OCI-M1 (cell line): ENCODE data around the gene SLC26A1.
A peak's percentile ranks its signal among the peaks of the same experiment; 100 is the strongest.

Experiments used
- DNase-seq: peaks from one replicate; lab custom pipeline; 2025; lab: John Stamatoyannopoulos, UW

SLC26A1 gene

GRCh38 chr4:1029529-1029928, 36.3 kb upstream of the SLC26A1 start:
- DNase-seq, result no peak

GRCh38 chr4:1028574-1029220, 35.5 kb upstream of the SLC26A1 start:
- DNase-seq, result no peak

GRCh38 chr4:1027915-1028238, 34.7 kb upstream of the SLC26A1 start:
- DNase-seq, result no peak

DNA sequence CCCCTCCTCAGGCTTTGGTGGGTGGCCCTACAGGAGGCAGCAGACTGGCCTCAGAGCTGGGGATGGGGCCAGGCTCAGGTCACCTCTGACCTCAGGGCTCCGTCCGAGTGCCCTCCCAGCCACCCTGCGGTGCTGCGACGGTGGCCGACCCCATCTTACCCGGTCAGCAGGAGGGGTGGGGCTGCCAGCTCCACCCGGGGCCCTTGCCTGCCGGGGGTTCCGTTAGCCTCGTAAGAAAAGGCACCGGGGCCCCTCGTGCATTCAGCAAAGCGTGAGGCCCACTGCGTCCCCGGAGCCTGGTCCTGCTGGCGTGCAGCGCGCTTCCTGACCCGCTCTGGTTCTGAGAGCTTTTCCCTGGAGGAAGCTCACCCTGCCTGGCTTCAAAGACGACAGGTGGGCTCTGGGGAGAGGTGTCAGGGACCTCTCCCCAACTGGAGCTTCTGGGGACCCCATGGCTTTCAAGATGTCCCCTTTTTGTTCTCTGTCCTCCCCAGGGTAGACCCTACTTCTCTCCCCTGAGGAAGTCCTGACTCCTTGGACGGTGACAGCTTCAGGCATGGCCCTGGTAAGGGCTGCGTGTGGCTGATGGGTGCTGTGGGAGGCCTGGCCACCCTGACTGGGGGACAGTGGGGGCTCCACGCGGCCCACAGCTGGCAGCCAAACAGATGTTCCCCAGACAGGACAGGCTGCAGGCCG, 34.2 kb upstream of the SLC26A1 start:
- no peak for DNase-seq

GRCh38 chr4:1026115-1026514, 32.9 kb upstream of the SLC26A1 start:
- peak; percentile 55 for DNase-seq

DNA sequence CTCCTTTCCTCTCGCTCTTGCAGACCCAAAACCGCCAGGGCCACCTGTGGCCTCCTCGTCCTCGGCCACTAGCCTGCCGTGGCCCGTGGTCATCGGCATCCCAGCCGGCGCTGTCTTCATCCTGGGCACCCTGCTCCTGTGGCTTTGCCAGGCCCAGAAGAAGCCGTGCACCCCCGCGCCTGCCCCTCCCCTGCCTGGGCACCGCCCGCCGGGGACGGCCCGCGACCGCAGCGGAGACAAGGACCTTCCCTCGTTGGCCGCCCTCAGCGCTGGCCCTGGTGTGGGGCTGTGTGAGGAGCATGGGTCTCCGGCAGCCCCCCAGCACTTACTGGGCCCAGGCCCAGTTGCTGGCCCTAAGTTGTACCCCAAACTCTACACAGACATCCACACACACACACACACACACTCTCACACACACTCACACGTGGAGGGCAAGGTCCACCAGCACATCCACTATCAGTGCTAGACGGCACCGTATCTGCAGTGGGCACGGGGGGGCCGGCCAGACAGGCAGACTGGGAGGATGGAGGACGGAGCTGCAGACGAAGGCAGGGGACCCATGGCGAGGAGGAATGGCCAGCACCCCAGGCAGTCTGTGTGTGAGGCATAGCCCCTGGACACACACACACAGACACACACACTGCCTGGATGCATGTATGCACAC, 31.8 kb upstream of the SLC26A1 start:
- DNase-seq, result no peak

- no peak for DNase-seq
Measured at GRCh38 chr4:1023895-1024740, 30.9 kb upstream of the SLC26A1 start.

DNA sequence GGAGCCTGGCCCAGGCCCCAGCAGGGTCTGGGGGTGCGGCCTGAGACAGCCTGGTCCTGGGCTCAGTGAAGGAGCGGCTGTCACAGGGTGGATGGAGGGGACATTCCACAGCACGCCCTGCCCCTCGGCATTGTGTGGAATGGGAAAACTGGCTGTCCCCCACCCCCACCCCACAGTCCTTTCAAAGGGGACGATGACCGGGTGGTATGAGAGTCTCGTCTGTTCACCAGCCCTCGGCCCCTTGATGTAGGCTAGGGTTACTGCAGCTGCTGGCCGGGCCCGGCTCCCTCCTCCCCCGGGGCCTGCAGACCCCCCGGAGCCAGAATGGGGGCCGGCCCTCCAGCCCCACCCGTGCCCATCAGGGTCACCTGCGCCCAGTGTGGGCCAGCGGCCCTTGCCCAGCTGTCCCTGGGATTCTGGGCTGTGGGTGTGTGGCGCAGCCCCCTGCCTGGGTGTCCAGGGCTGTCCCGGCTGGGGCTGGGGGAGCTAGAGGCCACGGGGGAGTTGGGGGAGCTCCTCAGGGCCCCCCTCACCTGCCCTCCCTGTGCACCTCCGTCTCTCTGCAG, 30.0 kb upstream of the SLC26A1 start:
- no peak for DNase-seq

GRCh38 chr4:1022739-1023066, 29.5 kb upstream of the SLC26A1 start:
- DNase-seq, result no peak

DNA sequence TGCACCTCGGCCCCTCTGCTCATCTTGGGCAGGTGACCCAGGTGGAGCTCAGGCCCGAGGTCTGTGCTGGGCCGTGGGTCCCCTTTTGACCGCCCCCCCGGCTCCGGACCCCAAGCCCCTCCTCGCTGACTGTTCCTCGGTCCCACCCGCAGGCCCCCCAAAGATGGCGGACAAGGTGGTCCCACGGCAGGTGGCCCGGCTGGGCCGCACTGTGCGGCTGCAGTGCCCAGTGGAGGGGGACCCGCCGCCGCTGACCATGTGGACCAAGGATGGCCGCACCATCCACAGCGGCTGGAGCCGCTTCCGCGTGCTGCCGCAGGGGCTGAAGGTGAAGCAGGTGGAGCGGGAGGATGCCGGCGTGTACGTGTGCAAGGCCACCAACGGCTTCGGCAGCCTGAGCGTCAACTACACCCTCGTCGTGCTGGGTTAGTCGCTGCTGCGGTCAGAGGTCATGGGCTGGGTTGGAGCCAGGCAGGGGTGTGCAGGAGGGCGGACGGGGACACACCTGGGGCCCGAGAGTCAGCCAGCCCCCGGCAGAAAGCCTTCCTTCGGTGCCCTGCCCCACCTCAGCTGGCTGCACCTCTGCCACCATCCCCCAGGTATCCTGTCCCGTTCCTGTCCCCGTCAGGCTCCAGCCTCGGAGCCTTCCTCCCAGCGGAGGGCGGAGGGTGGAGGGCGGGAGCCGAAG, 29.0 kb upstream of the SLC26A1 start:
- DNase-seq, result no peak

GRCh38 chr4:1021386-1022050, 28.3 kb upstream of the SLC26A1 start:
- no peak for DNase-seq

- no peak for DNase-seq
Measured at GRCh38 chr4:1019729-1020470, 26.7 kb upstream of the SLC26A1 start.

DNA sequence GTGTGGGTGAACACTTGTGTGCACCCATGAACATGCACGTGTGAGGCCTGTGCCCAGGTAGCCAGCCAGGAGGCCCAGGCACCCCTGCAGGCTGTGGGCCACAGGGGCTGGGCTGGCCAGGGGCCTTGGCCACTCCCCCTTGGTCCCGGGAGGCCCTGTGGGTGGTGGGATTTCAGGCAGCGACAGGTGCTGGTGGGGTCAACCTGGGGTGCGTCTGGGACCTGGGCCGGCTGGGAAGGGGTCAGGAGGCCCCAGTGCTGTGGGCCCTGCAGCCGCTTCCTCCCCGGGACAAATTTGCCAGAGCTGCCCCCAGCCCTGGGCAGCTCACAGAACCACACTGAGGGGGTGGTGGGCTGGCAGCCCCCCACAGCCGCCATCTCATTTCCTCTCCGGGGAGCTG, 26.1 kb upstream of the SLC26A1 start:
- DNase-seq, result no peak

DNA sequence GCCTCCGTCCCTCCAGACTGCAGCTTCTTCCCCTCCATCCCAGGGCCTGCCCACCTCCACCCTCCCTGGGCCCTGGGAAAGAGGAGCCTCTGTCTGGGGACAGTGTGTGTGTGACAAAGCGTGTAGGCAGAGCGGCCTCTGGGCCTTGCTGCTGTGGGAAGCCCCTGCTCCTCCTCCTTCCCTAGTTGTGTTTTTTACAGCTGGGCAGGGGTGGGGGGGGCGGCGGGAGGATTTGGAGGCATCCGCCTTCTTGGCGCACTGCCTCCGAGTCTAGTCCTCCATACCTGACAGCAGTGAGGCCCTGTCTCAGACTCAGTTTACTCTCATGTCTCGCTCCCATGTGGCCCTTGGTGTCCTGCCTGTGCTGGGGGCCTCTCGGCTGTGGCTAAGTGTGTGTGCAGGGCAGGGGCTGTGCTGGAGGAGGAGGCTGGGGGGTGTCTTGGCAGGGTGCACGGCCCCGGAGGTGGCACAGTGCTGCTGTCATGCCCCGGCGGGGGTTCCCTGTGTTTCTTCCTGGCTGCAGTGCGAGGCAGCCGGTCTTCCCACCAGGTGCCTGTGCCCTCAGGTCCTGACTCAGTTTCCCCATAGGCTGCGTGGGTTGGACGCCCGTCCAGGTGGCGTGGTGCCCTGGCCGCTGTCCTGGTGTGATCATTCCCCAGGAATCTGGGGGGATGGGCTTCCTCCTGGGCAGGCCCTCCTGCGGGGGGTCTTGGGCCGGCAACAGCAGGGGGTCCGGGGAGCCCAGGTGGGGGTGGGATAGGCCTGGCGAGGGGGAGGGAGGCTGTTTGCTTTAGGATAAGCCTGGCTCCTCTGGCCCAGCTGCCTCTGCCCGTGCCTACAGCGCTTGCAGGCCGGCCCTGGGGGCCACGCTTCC, 25.2 kb upstream of the SLC26A1 start:
- DNase-seq, result no peak

GRCh38 chr4:1017706-1018105, 24.5 kb upstream of the SLC26A1 start:
- no peak for DNase-seq

DNA sequence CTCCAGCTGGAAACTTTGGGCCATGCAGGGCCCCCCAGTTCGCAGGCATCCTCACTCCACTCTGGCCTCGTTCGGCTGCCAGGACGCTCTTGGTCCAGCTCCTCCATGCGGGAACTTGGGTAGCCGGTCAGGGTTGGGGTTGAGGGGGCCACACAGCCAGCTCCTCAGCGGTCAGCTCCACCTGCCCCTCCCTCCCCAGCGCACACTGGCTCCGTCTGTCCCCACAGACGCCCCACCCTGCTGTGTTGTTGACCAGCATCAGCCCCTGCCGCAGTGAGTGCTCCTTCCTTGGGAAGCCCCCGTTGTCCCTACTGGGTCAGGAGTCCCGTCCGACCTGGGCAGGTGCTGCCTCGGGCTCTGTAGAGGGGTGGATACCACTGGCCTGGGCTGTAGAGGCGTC, 24.0 kb upstream of the SLC26A1 start:
- DNase-seq, result no peak

- no peak for DNase-seq
Measured at GRCh38 chr4:1015746-1016145, 22.5 kb upstream of the SLC26A1 start.

DNA sequence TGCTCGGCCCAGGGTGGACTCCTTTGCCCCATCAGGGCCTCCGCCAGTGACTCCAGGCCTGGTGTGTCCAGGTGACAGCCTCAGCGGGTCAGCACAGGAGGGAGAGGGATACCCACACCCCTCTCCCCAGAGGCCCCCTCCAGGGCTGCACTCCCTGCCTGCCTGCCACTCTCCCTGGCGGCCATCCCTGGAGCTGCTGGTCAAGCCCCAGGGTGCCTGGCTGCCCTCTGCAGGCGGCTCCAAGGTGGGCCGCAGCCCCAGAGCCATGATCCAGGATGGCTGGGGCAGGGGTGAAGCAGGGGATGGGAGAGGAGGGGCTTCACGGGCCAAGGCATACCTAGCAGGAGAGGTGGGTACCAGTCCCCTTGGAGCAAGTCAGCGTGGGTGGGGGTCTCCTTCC, 22.0 kb upstream of the SLC26A1 start:
- peak; percentile 19 for DNase-seq

GRCh38 chr4:1014291-1015167, 21.3 kb upstream of the SLC26A1 start:
- no peak for DNase-seq
